NCI-H2029 (cell line): Measurements from ENCODE around the gene ASTN1.

Source experiments
- DNase-seq: peaks from one replicate; lab custom pipeline; 2025; lab: John Stamatoyannopoulos, UW

ASTN1 gene

GRCh38 chr1:176878750-176879536 is 285.6 kb downstream of the ASTN1 start:
- no peak for DNase-seq

- no peak for DNase-seq
These were observed 287.0 kb downstream of the ASTN1 start for GRCh38 chr1:176877557-176877956.

DNA sequence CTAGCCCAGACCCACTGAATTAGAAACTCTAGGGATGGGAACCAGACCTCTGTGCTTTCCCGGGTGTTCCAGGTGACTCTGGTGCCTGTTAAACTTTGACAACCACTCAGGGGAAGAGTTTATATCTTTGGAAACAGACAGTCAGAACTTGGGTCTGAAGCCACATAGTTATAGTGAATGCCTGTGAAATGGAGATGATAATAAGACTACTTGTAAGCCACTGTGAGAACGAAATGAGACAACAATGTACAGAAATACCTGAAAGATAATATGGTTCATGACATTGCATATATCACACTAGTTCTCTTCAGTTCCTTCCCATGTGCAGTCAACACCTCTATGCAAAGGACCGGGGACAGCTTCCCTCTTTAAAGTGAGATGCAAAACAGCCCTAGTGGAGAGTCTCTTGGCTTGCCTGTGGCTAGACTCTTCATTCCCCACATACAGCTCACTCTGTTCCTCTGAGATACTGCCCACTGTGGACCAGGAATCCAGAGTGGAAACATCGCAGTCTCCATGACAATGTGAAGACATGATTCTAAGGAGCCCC is 287.5 kb downstream of the ASTN1 start:
- DNase-seq, result no peak

- DNase-seq, result no peak
These were observed 294.9 kb downstream of the ASTN1 start for GRCh38 chr1:176869577-176869976.

- no peak for DNase-seq
These were observed 298.3 kb downstream of the ASTN1 start for GRCh38 chr1:176866011-176866714.

- DNase-seq, result no peak
These were observed 300.3 kb downstream of the ASTN1 start for GRCh38 chr1:176864211-176864610.

DNA sequence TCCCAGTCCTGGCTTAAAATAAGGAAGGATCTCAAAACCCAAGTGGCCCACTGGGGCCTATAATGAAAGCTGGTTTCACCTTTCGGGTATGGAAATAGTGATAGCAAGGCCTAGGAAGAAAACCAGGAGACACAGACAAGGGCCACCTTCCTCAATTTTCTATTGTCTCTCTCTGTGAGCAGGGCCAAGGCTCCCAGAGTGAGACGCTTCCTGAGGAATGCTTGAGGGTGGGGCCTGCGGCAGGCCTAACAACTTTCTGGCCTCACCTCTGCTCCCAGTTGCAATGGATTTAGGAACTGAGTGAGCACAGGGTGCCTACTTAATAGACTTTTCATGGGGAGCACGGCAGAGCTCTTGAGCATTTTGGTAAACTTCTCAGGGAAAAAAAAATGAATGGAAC is 300.9 kb downstream of the ASTN1 start:
- DNase-seq, result no peak

DNA sequence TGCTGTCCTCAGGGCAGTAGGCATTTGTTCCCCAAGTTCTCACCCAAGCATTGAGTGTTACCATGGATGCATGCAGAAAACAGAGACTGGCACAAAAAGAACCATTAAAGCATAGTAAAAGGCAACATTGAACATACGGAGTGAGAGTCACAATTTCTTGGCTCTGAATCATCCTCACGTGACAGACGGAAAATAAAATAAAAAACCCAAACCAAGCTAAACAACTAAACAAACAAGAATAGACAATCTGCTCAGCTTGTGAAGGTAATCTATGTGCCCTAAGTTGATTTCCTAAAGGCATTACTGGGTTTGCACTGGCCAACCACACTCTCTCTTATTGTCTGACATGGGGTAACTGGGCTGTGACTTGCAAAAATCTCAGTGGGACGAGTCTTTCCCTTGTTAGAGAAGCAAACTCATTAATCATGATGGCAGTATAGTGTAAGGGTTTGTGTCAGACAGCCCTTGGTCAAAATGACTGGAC is 306.0 kb downstream of the ASTN1 start:
- DNase-seq, result no peak

DNA sequence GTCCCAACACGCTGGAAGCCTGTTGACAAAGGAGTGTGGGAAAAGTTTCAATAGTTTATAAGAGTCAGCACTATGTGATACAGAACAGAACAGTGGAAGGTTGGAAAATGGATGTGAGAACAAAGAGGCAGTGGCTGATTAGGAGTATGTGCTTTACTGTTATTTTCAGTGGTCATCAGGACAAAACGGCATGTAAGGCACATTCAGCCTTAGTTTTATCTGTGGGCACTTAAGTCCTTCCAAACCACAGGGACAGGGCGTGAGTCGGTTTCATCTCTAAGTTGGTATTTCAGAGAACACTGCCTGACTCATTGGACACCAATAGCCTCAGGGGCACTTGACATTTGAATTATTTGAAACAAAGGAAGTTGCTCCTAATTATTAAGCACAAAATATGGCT is 306.9 kb downstream of the ASTN1 start:
- DNase-seq, result no peak

GRCh38 chr1:176854758-176855745 is 309.5 kb downstream of the ASTN1 start:
- DNase-seq, result no peak

GRCh38 chr1:176854121-176854520 is 310.4 kb downstream of the ASTN1 start:
- DNase-seq, result no peak

- no peak for DNase-seq
These were observed 311.0 kb downstream of the ASTN1 start for GRCh38 chr1:176853503-176853902.

- DNase-seq, result no peak
These were observed 312.4 kb downstream of the ASTN1 start for GRCh38 chr1:176852124-176852523.

DNA sequence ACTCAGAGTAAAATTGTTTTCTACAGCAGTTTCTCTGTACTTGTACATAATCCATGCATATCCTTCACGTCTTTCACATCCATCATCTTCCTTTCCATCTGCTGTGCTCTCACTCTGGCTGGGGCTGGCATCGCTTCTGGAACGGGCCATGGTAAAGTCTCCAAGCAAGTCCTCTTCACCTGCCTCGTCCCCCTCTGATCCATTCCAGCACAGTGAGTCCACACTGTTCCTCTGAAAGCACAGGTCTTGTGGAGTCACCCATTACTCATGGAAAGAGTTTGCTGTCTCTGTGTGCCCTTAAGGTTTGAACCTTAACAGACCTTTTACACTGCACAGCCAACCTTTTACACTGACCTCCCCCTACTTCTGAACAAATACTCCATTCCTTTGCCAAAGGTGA is 313.6 kb downstream of the ASTN1 start:
- DNase-seq, result no peak

- no peak for DNase-seq
These were observed 315.2 kb downstream of the ASTN1 start for GRCh38 chr1:176849281-176849680.

DNA sequence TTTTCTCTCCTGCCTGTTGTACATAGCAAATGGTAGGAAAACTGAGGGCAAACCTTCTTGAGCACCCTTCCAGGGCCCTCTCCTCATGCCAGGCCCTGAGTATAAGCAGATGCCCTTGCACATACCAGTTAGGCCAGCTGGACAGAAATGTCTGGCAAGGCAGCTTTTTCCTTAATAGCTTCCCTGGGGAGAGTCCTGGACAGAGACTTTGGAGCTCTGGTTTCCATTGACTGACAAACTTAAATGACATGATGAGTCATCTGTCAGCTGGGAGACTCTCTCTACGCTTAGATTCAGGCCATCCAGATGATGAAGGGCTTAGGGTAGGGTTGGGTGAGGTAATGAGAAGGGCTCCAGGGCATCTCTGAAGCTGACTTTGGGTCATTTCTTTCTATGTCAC is 317.5 kb downstream of the ASTN1 start:
- DNase-seq, result no peak

GRCh38 chr1:176843352-176844297 is 320.9 kb downstream of the ASTN1 start:
- DNase-seq, result no peak

DNA sequence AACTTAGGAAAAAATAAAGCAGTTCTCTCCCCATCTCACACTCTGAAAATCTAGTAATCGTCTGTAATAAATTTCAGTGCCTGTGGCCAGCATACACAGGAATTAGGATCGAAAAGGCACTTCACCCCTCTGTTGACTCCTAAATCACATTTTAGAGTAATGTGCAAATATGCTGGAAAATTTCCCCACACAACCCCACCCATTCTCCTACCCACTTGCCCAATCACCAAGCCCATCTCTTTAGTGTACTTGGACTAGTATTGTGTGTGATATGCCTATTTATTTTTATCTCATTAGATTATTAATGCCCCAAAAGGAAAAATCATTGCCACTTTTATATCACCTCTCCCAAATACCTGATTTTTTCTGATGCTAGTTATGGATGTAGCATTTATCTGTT is 323.3 kb downstream of the ASTN1 start:
- no peak for DNase-seq

- DNase-seq, result no peak
These were observed 325.3 kb downstream of the ASTN1 start for GRCh38 chr1:176839216-176839615.

- no peak for DNase-seq
These were observed 326.1 kb downstream of the ASTN1 start for GRCh38 chr1:176838276-176838995.
